Suprapubic skin (tissue), 4 donors: ENCODE measurements around the gene SLC24A4. TPM values are rescaled to one million over a fixed set of nuclear protein-coding genes. Genes with fewer than 3 reads are reported as not detected.

Experiments
- DNase-seq, 2 donors: peaks; one replicate each; pipeline ENCODE4 v3.0.0-alpha.2; 2019; ENCODE audit warnings: low spot score in 2 of 2
- H3K27ac ChIP-seq: fragments of 200-600 bp; sonication (generic); one replicate; pipeline ENCODE4 v1.5.1; 2019
- H3K27me3 ChIP-seq: fragments of 200-600 bp; sonication (generic); one replicate; pipeline ENCODE4 v1.5.1; 2019
- H3K36me3 ChIP-seq: fragments of 200-600 bp; sonication (generic); one replicate; pipeline ENCODE4 v1.5.1; 2019
- H3K4me1 ChIP-seq: fragments of 200-600 bp; sonication (generic); one replicate; pipeline ENCODE4 v1.5.1; 2019
- H3K4me3 ChIP-seq: fragments of 200-600 bp; sonication (generic); one replicate; pipeline ENCODE4 v1.5.1; 2019; ENCODE audit warnings: mild to moderate bottlenecking
- H3K9me3 ChIP-seq: fragments of 200-600 bp; sonication (generic); one replicate; pipeline ENCODE4 v1.5.1; 2019
- CTCF ChIP-seq, 2 donors: fragments of 200-600 bp in 1 of 2; fragments of 450-650 bp in 1 of 2; sonication (generic) in 1 of 2; IDR thresholded peaks; one replicate each; pipeline ENCODE4 v1.5.1; 2016 to 2019; ENCODE audit warnings: antibody characterized with exemption in 2 of 2, mild to moderate bottlenecking in 1 of 2, moderate library complexity in 1 of 2
- EP300 ChIP-seq: sonication (generic); formaldehyde crosslinking; IDR thresholded peaks from one replicate; pipeline ENCODE4 v1.6.1; 2017; ENCODE audit warnings: antibody characterized with exemption
- POLR2A ChIP-seq, 2 donors: fragments of 450-650 bp; IDR thresholded peaks; one replicate each; pipeline ENCODE4 v1.6.1; 2017; ENCODE audit warnings: antibody characterized with exemption in 2 of 2, mild to moderate bottlenecking in 2 of 2, moderate library complexity in 2 of 2
- POLR2AphosphoS5 ChIP-seq, 3 donors: sonication (generic); formaldehyde crosslinking; IDR thresholded peaks; one replicate each; pipeline ENCODE4 v1.6.1; 2017; ENCODE audit warnings: antibody characterized with exemption in 3 of 3
- WGBS: methylation state at CpG from one replicate; pipeline ENCODE4 v1.1.5; 2018; 5-methylcytosine and 5-hydroxymethylcytosine counted together
- total RNA-seq, 4 donors: library from RNA; depleted of rRNA; stranded (reverse); fragments of >200 nt; gene quantifications; one replicate each; pipeline ENCODE4 v1.1.0, GENCODE V29; 2016

Gene SLC24A4
- total RNA-seq, 4 donors from 2014 or later: 0.11 to 0.57 (median 0.34) TPM

GRCh38 chr14:92453691-92454090 lies 130.7 kb downstream of the SLC24A4 start:
- no peaks in the 10 kb centered on the region for H3K9me3 ChIP-seq
- no peaks in the 10 kb centered on the region for H3K36me3 ChIP-seq
- DNase-seq: no peak
- H3K4me1 ChIP-seq: no peaks in the 10 kb centered on the region
- WGBS: 90% methylated on average over 7 of the region's 8 CpGs
- H3K27ac ChIP-seq: no peak overlapping the region
- no peaks in the 10 kb centered on the region for H3K27me3 ChIP-seq
- H3K4me3 ChIP-seq: no peak overlapping the region
- TF ChIP-seq POLR2AphosphoS5 (IDR thresholded peaks at IDR 0.05) (no peak), CTCF (IDR thresholded peaks at IDR 0.05) (no peak), POLR2A (IDR thresholded peaks at IDR 0.05) (no peak), EP300 (no peak)

- H3K27ac ChIP-seq: no peak overlapping the region
- no peak for DNase-seq
- WGBS: 95% methylated on average over 2 of the region's 2 CpGs
- H3K9me3 ChIP-seq: no peaks in the 10 kb centered on the region
- TF ChIP-seq POLR2AphosphoS5 (IDR thresholded peaks at IDR 0.05): no peak
- TF ChIP-seq POLR2A (IDR thresholded peaks at IDR 0.05): no peak
- no peak for TF ChIP-seq EP300
- no peak for TF ChIP-seq CTCF (IDR thresholded peaks at IDR 0.05)
- peaks cover 8% of the 10 kb centered on the region for H3K4me1 ChIP-seq
- H3K36me3 ChIP-seq: no peaks in the 10 kb centered on the region
- H3K27me3 ChIP-seq: peaks cover 4% of the 10 kb centered on the region
- no peak overlapping the region for H3K4me3 ChIP-seq
Observed at GRCh38 chr14:92455231-92455630, 132.3 kb downstream of the SLC24A4 start.

GRCh38 chr14:92456215-92457015 lies 133.4 kb downstream of the SLC24A4 start:
- 78% methylated on average over 19 of the region's 23 CpGs for WGBS
- Histone ChIP-seq H3K4me1 (peaks cover 14% of the 10 kb centered on the region), H3K27ac (no peak overlapping the region), H3K4me3 (no peak overlapping the region), H3K27me3 (peaks cover 4% of the 10 kb centered on the region), H3K36me3 (no peaks in the 10 kb centered on the region), H3K9me3 (no peaks in the 10 kb centered on the region)
- DNase-seq: no peak
- TF ChIP-seq POLR2AphosphoS5 (IDR thresholded peaks at IDR 0.05) (no peak), CTCF (IDR thresholded peaks at IDR 0.05) (peak in 1 of 2 donors; percentile 51)

GRCh38 chr14:92457016-92457565 lies 134.1 kb downstream of the SLC24A4 start:
- Histone ChIP-seq H3K36me3 (no peaks in the 10 kb centered on the region), H3K27me3 (peaks cover 4% of the 10 kb centered on the region), H3K27ac (no peak overlapping the region), H3K4me3 (no peak overlapping the region), H3K4me1 (peaks cover 14% of the 10 kb centered on the region), H3K9me3 (no peaks in the 10 kb centered on the region)
- DNase-seq: no peak
- WGBS: 95% methylated on average over 5 of the region's 5 CpGs
- TF ChIP-seq POLR2A (IDR thresholded peaks at IDR 0.05) (no peak), POLR2AphosphoS5 (IDR thresholded peaks at IDR 0.05) (no peak), CTCF (IDR thresholded peaks at IDR 0.05) (no peak), EP300 (no peak)

GRCh38 chr14:92458136-92459029 lies 135.4 kb downstream of the SLC24A4 start:
- Histone ChIP-seq H3K4me1 (peaks cover 14% of the 10 kb centered on the region), H3K9me3 (no peaks in the 10 kb centered on the region), H3K36me3 (no peaks in the 10 kb centered on the region), H3K27ac (no peak overlapping the region), H3K27me3 (peaks cover 4% of the 10 kb centered on the region), H3K4me3 (no peak overlapping the region)
- 79% methylated on average over 5 of the region's 17 CpGs for WGBS
- no peak for DNase-seq
- TF ChIP-seq POLR2AphosphoS5 (IDR thresholded peaks at IDR 0.05) (no peak), CTCF (IDR thresholded peaks at IDR 0.05) (no peak), EP300 (no peak), POLR2A (IDR thresholded peaks at IDR 0.05) (no peak)
